ENCODE measurements around the gene HAVCR2. TPM values are rescaled to one million over a fixed set of nuclear protein-coding genes. Genes with fewer than 3 reads are reported as not detected.

HAVCR2 gene
- polyA plus RNA-seq, 1 of the 3 experiments (the other 2 are of a cell fraction) = 0.12 TPM

DNA sequence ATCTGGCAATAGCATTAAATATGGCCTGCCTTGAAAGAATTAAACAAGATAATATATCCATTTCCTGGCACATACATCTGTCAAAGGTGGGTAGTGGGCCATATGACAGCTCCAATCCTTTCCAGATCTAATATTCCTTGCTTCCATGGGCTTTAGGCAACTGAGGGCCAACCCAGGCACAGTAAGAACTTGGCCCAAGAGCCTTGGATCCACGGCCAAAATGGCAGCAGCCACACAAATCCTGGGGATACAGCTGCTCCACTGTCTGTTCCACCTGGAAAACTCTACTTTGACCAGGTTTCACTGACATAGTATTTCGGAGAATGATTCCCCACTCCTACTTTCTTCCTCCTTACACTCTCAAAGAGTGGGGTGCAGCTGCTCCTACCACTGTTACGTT is 63.2 kb downstream of the HAVCR2 start:
- TF ChIP-seq SMC3 (IDR thresholded peaks at IDR 0.05; ENCODE audit: low read depth, low read length) (no peak), RXRA (IDR thresholded peaks at IDR 0.05; ENCODE audit: borderline replicate concordance, low read depth) (no peak), MEF2A (IDR thresholded peaks at IDR 0.05; ENCODE audit: borderline replicate concordance, low read depth) (no peak), GATA2 (CRISPR knock-in tag; IDR thresholded peaks at IDR 0.05) (no peak), EZH2phosphoT487 (IDR thresholded peaks at IDR 0.05; ENCODE audit: borderline replicate concordance, low read depth) (no peak), POLR2AphosphoS5 (IDR thresholded peaks at IDR 0.05; ENCODE audit: low read depth, low read length) (no peak), CHD2 (IDR thresholded peaks at IDR 0.05; ENCODE audit: low read length, partially characterized antibody) (no peak), SIN3A (IDR thresholded peaks at IDR 0.05; ENCODE audit: borderline replicate concordance, low read depth, low read length) (no peak), MXI1 (IDR thresholded peaks at IDR 0.05; ENCODE audit: low read depth, low read length) (no peak), GABPA (IDR thresholded peaks at IDR 0.05; ENCODE audit: low read depth) (no peak)
- TF ChIP-seq, protein P1, sequence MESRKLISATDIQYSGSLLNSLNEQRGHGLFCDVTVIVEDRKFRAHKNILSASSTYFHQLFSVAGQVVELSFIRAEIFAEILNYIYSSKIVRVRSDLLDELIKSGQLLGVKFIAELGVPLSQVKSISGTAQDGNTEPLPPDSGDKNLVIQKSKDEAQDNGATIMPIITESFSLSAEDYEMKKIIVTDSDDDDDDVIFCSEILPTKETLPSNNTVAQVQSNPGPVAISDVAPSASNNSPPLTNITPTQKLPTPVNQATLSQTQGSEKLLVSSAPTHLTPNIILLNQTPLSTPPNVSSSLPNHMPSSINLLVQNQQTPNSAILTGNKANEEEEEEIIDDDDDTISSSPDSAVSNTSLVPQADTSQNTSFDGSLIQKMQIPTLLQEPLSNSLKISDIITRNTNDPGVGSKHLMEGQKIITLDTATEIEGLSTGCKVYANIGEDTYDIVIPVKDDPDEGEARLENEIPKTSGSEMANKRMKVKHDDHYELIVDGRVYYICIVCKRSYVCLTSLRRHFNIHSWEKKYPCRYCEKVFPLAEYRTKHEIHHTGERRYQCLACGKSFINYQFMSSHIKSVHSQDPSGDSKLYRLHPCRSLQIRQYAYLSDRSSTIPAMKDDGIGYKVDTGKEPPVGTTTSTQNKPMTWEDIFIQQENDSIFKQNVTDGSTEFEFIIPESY (IDR thresholded peaks at IDR 0.05; ENCODE audit: borderline replicate concordance, low read depth) = no peak
- TF ChIP-seq, protein P2, sequence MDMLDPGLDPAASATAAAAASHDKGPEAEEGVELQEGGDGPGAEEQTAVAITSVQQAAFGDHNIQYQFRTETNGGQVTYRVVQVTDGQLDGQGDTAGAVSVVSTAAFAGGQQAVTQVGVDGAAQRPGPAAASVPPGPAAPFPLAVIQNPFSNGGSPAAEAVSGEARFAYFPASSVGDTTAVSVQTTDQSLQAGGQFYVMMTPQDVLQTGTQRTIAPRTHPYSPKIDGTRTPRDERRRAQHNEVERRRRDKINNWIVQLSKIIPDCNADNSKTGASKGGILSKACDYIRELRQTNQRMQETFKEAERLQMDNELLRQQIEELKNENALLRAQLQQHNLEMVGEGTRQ (IDR thresholded peaks at IDR 0.05; ENCODE audit: borderline replicate concordance, low read depth, low read length) = no peak
- POLR2A ChIA-PET = no interaction called here

DNA sequence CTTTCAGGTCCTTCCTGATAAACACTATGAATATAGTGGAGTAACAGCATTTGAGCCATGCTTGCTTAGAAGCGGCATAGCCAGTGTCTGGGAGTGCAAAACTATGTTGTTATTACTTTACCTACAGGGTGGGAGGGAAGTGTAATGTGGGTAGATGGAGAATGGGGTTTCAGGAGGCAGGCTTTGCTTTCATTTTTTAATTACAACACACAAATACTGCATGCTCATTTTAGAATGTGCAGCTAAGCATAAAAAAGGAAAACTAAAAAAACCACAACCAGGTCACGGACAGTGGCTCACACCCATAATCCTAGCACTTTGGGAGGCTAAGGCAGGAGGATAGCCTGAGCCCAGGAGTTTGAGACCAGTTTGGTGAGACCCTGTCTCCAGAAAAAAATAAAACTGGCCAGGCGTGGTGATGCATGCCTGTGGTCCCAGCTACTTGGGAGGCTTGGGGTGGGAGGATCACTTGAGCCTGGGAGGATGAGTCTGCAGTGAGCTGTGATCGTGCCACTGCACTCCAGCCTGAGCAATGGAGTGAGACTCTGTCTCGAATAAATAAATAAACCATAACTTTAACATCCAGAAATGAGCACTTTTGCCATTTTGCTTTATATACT is 70.2 kb downstream of the HAVCR2 start:
- Histone ChIP-seq H3K9me2 (no peaks in the 10 kb centered on the region), H3K9ac (no peak overlapping the region), H3K4me1 (ENCODE audit: control insufficient read depth in 1 of 2, insufficient read depth in 2 of 2, low read depth in 1 of 2, low read length in 1 of 2) (no peaks in the 10 kb centered on the region), H3K4me2 (no peak overlapping the region), H4K20me1 (ENCODE audit: insufficient read depth) (no peaks in the 10 kb centered on the region), H3K9me3 (no peaks in the 10 kb centered on the region), H3K27me3 (ENCODE audit: insufficient read depth) (no peaks in the 10 kb centered on the region), H3K36me3 (replicated peaks in 1 of 2; ENCODE audit: control insufficient read depth in 1 of 2, insufficient read depth in 2 of 2, low read length in 1 of 2) (no peaks in the 10 kb centered on the region), H3F3A (replicated peaks; ENCODE audit: insufficient read depth) (no peaks in the 10 kb centered on the region), H3K4me3 (ENCODE audit: low read depth in 2 of 2, low read length in 1 of 2) (no peak overlapping the region), H2AFZ (ENCODE audit: low read depth) (no peak overlapping the region), H3K27ac (ENCODE audit: low read depth in 2 of 2, low read length in 1 of 2) (no peak overlapping the region), H3K79me2 (ENCODE audit: insufficient read depth) (no peaks in the 10 kb centered on the region)
- POLR2A ChIA-PET = no interaction called here
- no peak for TF ChIP-seq EZH2phosphoT487 (IDR thresholded peaks at IDR 0.05; ENCODE audit: borderline replicate concordance, low read depth)
- DNase-seq = no peak
- WGBS (ENCODE audit: low lambda C conversion rate) = 31% methylated on average over 5 of the region's 5 CpGs
- CTCF ChIA-PET = no interaction called here

More for the DNA sequence above, 63.2 kb downstream of the HAVCR2 start:
- CTCF ChIA-PET = interaction anchor here (1.1 kb wide), 1 partner anchor 19 kb away, joined by 3 read pairs; no protein-coding TSS in a partner anchor
- no peak overlapping the region for H3K27ac ChIP-seq (ENCODE audit: low read depth in 2 of 2, low read length in 1 of 2)
- H3K4me3 ChIP-seq (ENCODE audit: low read depth in 2 of 2, low read length in 1 of 2) = no peak overlapping the region
- H4K20me1 ChIP-seq (ENCODE audit: insufficient read depth) = no peaks in the 10 kb centered on the region
- H3K9me2 ChIP-seq = no peaks in the 10 kb centered on the region
- WGBS (ENCODE audit: low lambda C conversion rate) = 18% methylated on average over 3 of the region's 3 CpGs
- H3K9me3 ChIP-seq = no peaks in the 10 kb centered on the region
- H3F3A ChIP-seq (replicated peaks; ENCODE audit: insufficient read depth) = no peaks in the 10 kb centered on the region
- no peaks in the 10 kb centered on the region for H3K4me1 ChIP-seq (ENCODE audit: control insufficient read depth in 1 of 2, insufficient read depth in 2 of 2, low read depth in 1 of 2, low read length in 1 of 2)
- no peaks in the 10 kb centered on the region for H3K36me3 ChIP-seq (replicated peaks in 1 of 2; ENCODE audit: control insufficient read depth in 1 of 2, insufficient read depth in 2 of 2, low read length in 1 of 2)
- H3K27me3 ChIP-seq (ENCODE audit: insufficient read depth) = no peaks in the 10 kb centered on the region
- no peak overlapping the region for H3K9ac ChIP-seq
- H2AFZ ChIP-seq (ENCODE audit: low read depth) = no peak overlapping the region
- H3K79me2 ChIP-seq (ENCODE audit: insufficient read depth) = no peaks in the 10 kb centered on the region
- no peak for DNase-seq
- H3K4me2 ChIP-seq = no peak overlapping the region

Other genes with a start within 250 kb of the HAVCR2 start
- not detected in 2 replicates for gene TIMD4, start 145.8 kb downstream of the HAVCR2 start, polyA plus RNA-seq (2012; rRNA removed)
- not detected in 2 replicates for gene HAVCR1, start 49.9 kb downstream of the HAVCR2 start, polyA plus RNA-seq (2012; rRNA removed)
- gene MED7, start 33.8 kb upstream of the HAVCR2 start, polyA plus RNA-seq (2012; rRNA removed) = 5.3 and 8.1 TPM in 2 replicates
- gene GARIN3, start 57.2 kb upstream of the HAVCR2 start, polyA plus RNA-seq (2012; rRNA removed) = not detected in 2 replicates
- gene ITK, start 71.8 kb upstream of the HAVCR2 start, polyA plus RNA-seq (2012; rRNA removed) = not detected in 2 replicates
- 20.1 and 21.3 TPM in 2 replicates for gene CYFIP2, start 157.1 kb upstream of the HAVCR2 start, polyA plus RNA-seq (2012; rRNA removed)

All from SK-N-SH (cell line).